ENCODE results near the gene SLC49A3.
"Not testable (repeated sequence)": the region's sequence is repeated elsewhere in the genome, so short reads cannot be mapped to it uniquely, and the experiment has no call there.

SLC49A3 gene

GRCh38 chr4:653080-653821, 35.7 kb downstream of the SLC49A3 start:
- Histone ChIP-seq H3K4me1 (ENCODE audit: control insufficient read depth in 1 of 2, insufficient read depth in 2 of 2, low read length in 2 of 2) (no peaks in the 10 kb centered on the region), H3K27me3 (ENCODE audit: low read depth, low read length) (no peaks in the 10 kb centered on the region), H3K36me3 (ENCODE audit: control insufficient read depth in 1 of 2, insufficient read depth in 2 of 2, low read length in 2 of 2) (no peaks in the 10 kb centered on the region), H3K27ac (ENCODE audit: low read length) (no peak overlapping the region), H3K4me3 (ENCODE audit: low read depth in 1 of 2, low read length in 2 of 2) (no peak overlapping the region), H3K9me3 (ENCODE audit: control insufficient read depth in 1 of 2, low read length in 2 of 2) (no peaks in the 10 kb centered on the region)

- Histone ChIP-seq H3K4me3 (ENCODE audit: low read depth in 1 of 2, low read length in 2 of 2) (no peak overlapping the region), H3K4me1 (ENCODE audit: control insufficient read depth in 1 of 2, insufficient read depth in 2 of 2, low read length in 2 of 2) (no peaks in the 10 kb centered on the region), H3K27ac (ENCODE audit: low read length) (no peak overlapping the region), H3K27me3 (ENCODE audit: low read depth, low read length) (no peaks in the 10 kb centered on the region), H3K9me3 (ENCODE audit: control insufficient read depth in 1 of 2, low read length in 2 of 2) (no peaks in the 10 kb centered on the region), H3K36me3 (ENCODE audit: control insufficient read depth in 1 of 2, insufficient read depth in 2 of 2, low read length in 2 of 2) (no peaks in the 10 kb centered on the region)
Measured at GRCh38 chr4:651884-652642, 36.9 kb downstream of the SLC49A3 start.

- H3K27me3 ChIP-seq (ENCODE audit: low read depth, low read length) = no peaks in the 10 kb centered on the region
- H3K4me1 ChIP-seq (ENCODE audit: control insufficient read depth in 1 of 2, insufficient read depth in 2 of 2, low read length in 2 of 2) = no peaks in the 10 kb centered on the region
- no peak overlapping the region for H3K4me3 ChIP-seq (ENCODE audit: low read depth in 1 of 2, low read length in 2 of 2)
- no peaks in the 10 kb centered on the region for H3K9me3 ChIP-seq (ENCODE audit: control insufficient read depth in 1 of 2, low read length in 2 of 2)
- H3K36me3 ChIP-seq (ENCODE audit: control insufficient read depth in 1 of 2, insufficient read depth in 2 of 2, low read length in 2 of 2) = no peaks in the 10 kb centered on the region
- no peak overlapping the region for H3K27ac ChIP-seq (ENCODE audit: low read length)
Measured at GRCh38 chr4:650951-651883, 37.7 kb downstream of the SLC49A3 start.

DNA sequence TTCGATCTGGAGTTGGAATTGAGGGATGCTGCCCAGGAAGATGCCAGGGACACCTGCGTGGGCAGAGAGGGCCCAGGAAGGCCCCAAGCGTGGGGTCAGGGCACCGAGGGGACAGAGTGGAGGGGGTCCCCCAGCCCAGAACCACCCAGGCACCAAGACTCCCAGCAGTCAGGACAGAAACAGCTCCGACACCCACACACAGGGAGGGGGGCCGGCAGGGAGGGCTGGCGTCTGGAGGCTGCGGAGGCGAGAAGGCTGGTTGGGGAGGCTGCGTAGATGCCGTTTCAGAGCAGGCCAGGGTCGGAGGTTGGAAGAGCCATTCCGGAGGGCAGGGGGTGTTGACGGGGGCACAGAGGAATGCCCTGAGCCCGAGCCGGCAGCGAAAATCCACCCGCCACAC, 38.5 kb downstream of the SLC49A3 start:
- no peaks in the 10 kb centered on the region for H3K27me3 ChIP-seq (ENCODE audit: low read depth, low read length)
- H3K4me3 ChIP-seq (ENCODE audit: low read depth in 1 of 2, low read length in 2 of 2) = no peak overlapping the region
- no peaks in the 10 kb centered on the region for H3K4me1 ChIP-seq (ENCODE audit: control insufficient read depth in 1 of 2, insufficient read depth in 2 of 2, low read length in 2 of 2)
- no peaks in the 10 kb centered on the region for H3K9me3 ChIP-seq (ENCODE audit: control insufficient read depth in 1 of 2, low read length in 2 of 2)
- H3K27ac ChIP-seq (ENCODE audit: low read length) = no peak overlapping the region
- no peaks in the 10 kb centered on the region for H3K36me3 ChIP-seq (ENCODE audit: control insufficient read depth in 1 of 2, insufficient read depth in 2 of 2, low read length in 2 of 2)

GRCh38 chr4:649751-650310, 39.1 kb downstream of the SLC49A3 start:
- no peak overlapping the region for H3K27ac ChIP-seq (ENCODE audit: low read length)
- H3K27me3 ChIP-seq (ENCODE audit: low read depth, low read length) = no peaks in the 10 kb centered on the region
- no peaks in the 10 kb centered on the region for H3K36me3 ChIP-seq (ENCODE audit: control insufficient read depth in 1 of 2, insufficient read depth in 2 of 2, low read length in 2 of 2)
- H3K4me3 ChIP-seq (ENCODE audit: low read depth in 1 of 2, low read length in 2 of 2) = no peak overlapping the region
- no peaks in the 10 kb centered on the region for H3K9me3 ChIP-seq (ENCODE audit: control insufficient read depth in 1 of 2, low read length in 2 of 2)
- no peaks in the 10 kb centered on the region for H3K4me1 ChIP-seq (ENCODE audit: control insufficient read depth in 1 of 2, insufficient read depth in 2 of 2, low read length in 2 of 2)

GRCh38 chr4:649293-649625, 39.7 kb downstream of the SLC49A3 start:
- no peak overlapping the region for H3K4me3 ChIP-seq (ENCODE audit: low read depth in 1 of 2, low read length in 2 of 2)
- H3K27me3 ChIP-seq (ENCODE audit: low read depth, low read length) = no peaks in the 10 kb centered on the region
- H3K36me3 ChIP-seq (ENCODE audit: control insufficient read depth in 1 of 2, insufficient read depth in 2 of 2, low read length in 2 of 2) = no peaks in the 10 kb centered on the region
- H3K9me3 ChIP-seq (ENCODE audit: control insufficient read depth in 1 of 2, low read length in 2 of 2) = no peaks in the 10 kb centered on the region
- H3K4me1 ChIP-seq (ENCODE audit: control insufficient read depth in 1 of 2, insufficient read depth in 2 of 2, low read length in 2 of 2) = no peaks in the 10 kb centered on the region
- no peak overlapping the region for H3K27ac ChIP-seq (ENCODE audit: low read length)

DNA sequence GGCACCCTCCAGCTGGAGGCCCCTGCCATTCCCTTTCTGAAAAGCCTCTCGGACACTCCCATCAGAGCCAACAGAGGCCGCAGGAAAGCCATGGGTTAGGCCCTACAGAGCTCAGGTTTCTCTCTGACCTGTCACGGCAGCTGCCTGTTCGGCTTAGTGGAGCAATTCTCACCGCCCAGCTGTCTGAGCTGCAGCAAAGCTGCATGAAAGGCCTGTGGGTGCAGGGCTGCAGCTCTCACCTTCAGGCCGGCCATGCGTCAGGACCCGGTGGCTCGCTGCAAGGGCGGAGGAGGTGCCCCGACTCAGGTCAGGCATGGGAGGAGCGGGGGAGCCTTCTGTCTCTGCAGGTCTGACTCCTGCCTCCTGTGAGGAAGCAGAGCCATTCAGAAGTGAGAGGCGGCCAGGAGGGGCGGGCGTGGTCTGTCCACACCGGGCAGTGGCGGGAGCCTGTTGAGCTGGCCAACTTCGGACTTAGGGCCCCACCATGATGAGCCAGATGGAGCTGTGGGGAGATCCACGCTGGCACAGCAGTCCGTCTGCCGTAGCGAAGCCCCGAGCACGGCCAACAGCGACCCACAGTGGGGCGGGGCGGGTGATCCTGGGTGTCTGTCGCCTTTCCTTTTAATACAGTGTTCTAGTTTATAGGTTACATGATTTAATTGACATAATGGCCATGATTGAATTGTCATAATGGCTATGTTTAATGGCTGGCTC, 40.2 kb downstream of the SLC49A3 start:
- Histone ChIP-seq H3K36me3 (ENCODE audit: control insufficient read depth in 1 of 2, insufficient read depth in 2 of 2, low read length in 2 of 2) (no peaks in the 10 kb centered on the region), H3K4me1 (ENCODE audit: control insufficient read depth in 1 of 2, insufficient read depth in 2 of 2, low read length in 2 of 2) (no peaks in the 10 kb centered on the region), H3K27ac (ENCODE audit: low read length) (no peak overlapping the region), H3K27me3 (ENCODE audit: low read depth, low read length) (no peaks in the 10 kb centered on the region), H3K4me3 (ENCODE audit: low read depth in 1 of 2, low read length in 2 of 2) (no peak overlapping the region), H3K9me3 (ENCODE audit: control insufficient read depth in 1 of 2, low read length in 2 of 2) (no peaks in the 10 kb centered on the region)

DNA sequence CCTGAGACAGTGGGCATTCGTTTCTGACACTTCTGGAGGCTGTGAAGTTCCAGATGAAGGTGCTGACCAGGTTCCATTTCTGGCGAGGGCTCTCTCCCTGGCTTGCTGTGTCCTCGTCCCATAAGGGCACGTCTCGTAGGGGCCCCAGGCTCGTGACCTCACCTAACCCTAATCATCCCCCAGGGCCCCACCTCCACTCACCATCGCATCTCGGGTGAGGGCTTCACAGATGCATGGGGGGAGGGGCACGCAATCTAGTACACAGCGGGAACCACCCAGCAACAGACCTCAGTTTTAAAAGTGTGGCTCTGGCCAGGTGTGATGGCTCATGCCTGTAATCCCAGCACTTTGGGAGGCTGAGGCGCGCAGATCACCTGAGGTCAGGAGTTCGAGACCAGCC, 41.5 kb downstream of the SLC49A3 start:
- Histone ChIP-seq H3K9me3 (ENCODE audit: control insufficient read depth in 1 of 2, low read length in 2 of 2) (no peaks in the 10 kb centered on the region), H3K4me1 (ENCODE audit: control insufficient read depth in 1 of 2, insufficient read depth in 2 of 2, low read length in 2 of 2) (no peaks in the 10 kb centered on the region), H3K4me3 (ENCODE audit: low read depth in 1 of 2, low read length in 2 of 2) (no peak overlapping the region), H3K27me3 (ENCODE audit: low read depth, low read length) (no peaks in the 10 kb centered on the region), H3K36me3 (ENCODE audit: control insufficient read depth in 1 of 2, insufficient read depth in 2 of 2, low read length in 2 of 2) (no peaks in the 10 kb centered on the region), H3K27ac (ENCODE audit: low read length) (no peak overlapping the region)

DNA sequence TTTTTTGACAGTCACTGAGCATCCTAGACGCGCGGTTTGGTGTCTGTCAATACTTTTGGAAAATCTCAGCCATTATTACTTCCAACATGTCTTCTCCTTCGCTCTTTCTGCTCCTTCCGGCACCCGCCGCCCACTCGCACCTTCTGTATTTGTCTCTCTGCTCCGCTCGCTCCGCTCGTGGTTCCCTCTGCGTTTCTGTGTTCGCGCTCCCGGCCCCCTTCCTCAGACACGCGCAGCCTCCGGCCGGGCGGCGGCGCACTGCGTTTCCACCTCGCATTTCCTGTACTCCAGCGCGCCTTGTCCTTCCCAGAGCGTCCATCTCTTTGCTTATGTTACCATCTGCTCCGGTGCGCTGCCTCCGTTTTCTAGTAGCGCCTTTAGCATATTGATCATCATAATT, 42.5 kb downstream of the SLC49A3 start:
- no peaks in the 10 kb centered on the region for H3K27me3 ChIP-seq (ENCODE audit: low read depth, low read length)
- H3K36me3 ChIP-seq (ENCODE audit: control insufficient read depth in 1 of 2, insufficient read depth in 2 of 2, low read length in 2 of 2) = no peaks in the 10 kb centered on the region
- no peak overlapping the region for H3K27ac ChIP-seq (ENCODE audit: low read length)
- H3K9me3 ChIP-seq (ENCODE audit: control insufficient read depth in 1 of 2, low read length in 2 of 2) = peaks cover 0 to 5% of the 10 kb centered on the region in 2 donors
- H3K4me3 ChIP-seq (ENCODE audit: low read depth in 1 of 2, low read length in 2 of 2) = no peak overlapping the region
- no peaks in the 10 kb centered on the region for H3K4me1 ChIP-seq (ENCODE audit: control insufficient read depth in 1 of 2, insufficient read depth in 2 of 2, low read length in 2 of 2)

GRCh38 chr4:642366-642765, 46.6 kb downstream of the SLC49A3 start:
- H3K4me3 ChIP-seq (ENCODE audit: low read depth in 1 of 2, low read length in 2 of 2); H3K9me3 ChIP-seq (ENCODE audit: control insufficient read depth in 1 of 2, low read length in 2 of 2); H3K4me1 ChIP-seq (ENCODE audit: control insufficient read depth in 1 of 2, insufficient read depth in 2 of 2, low read length in 2 of 2); H3K27ac ChIP-seq (ENCODE audit: low read length); H3K27me3 ChIP-seq (ENCODE audit: low read depth, low read length); H3K36me3 ChIP-seq (ENCODE audit: control insufficient read depth in 1 of 2, insufficient read depth in 2 of 2, low read length in 2 of 2): not testable (repeated sequence)
